Measurements from ENCODE around the gene CHST3.

The CHST3 gene

DNA sequence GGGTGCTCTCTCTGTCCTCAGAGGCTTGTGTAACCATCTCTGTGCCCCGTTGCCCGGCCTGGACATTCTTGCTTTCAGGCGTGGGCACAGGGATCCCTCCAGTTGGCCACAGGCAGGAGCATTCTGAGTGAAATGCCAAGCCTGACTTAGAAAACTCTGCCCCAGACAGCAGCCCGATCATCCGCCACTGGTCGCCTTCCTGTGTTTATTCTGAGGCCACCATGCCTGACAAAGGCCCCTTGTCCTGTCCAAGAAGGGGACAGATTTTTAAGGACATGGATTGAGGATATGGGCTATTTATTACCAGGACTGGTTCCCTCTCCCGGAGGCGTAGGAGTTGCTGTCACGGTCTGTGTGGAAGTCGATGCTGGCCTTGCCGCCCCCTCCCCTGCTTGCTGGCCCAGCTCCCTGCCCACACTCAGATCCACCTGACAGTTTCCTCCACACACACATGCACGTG lies 69.9 kb downstream of the CHST3 start:
- DNase-seq: no peak

DNA sequence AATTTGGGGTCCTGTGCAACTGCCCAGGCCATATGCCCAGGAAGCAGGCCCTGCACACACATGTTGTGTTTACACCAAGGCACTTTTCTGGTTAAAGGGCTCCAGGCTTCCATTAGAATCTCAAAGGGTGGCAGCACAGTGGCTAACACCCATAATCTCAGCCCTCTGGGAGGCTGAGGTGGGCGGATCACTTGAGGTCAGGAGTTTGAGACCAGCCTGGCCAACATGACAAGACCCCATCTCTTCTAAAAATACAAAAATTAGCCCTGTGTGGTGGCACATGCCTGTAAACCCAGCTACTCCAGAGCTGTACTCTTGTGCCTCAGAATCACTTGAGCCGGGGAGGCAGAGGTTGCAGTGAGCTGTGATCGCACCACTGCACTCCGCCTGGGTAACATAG lies 70.6 kb downstream of the CHST3 start:
- DNase-seq: no peak

DNA sequence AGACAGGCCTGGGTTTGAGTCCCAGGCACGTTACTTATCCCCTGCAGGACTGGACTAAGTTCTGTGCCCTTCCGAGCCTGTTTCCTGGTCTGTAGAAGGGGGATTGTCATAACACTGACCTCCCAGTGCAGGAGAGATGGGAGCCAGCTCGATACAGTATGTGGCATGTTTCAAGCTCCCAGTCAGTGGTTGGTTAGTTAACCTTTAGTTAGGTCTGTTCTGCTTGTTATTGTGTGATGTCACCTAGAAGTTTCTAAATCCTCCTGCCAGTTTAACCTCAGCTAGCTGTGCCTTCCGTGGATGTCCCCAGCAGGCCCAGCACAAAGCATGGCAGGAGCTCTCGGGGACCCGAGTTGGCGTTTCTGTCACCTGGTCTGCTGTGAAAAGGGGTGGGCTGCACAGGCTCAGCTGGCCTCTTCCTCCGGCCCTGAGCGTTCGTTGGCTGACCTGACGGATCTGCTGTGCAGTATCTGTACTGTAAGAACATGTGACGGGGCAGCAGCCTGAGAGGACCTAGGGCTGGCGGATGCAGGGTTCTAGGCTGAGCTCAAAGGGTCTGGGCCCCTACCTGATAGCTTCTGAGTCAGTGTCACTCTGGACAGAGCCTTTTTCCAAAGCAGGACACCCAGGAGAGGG lies 71.2 kb downstream of the CHST3 start:
- no peak for DNase-seq

DNA sequence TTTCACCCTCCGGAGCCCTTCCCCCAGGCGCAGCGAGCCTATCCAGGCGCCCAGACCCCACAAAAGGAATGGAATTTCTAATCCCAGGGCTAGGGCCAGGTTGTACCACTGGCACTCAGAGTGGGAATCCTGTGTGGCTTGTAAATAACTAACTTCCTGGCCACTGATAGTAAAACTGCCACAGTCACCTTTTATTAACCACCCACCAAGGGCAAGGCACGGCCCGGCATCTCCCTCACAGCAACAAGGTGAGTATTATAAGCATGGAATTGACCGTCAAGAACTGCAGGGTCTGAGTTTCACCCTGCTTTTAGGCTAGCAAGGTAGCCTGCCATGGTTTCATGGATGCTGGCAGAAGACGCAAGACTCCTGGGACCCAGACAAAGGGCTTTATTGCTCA lies 73.1 kb downstream of the CHST3 start:
- DNase-seq: no peak

DNA sequence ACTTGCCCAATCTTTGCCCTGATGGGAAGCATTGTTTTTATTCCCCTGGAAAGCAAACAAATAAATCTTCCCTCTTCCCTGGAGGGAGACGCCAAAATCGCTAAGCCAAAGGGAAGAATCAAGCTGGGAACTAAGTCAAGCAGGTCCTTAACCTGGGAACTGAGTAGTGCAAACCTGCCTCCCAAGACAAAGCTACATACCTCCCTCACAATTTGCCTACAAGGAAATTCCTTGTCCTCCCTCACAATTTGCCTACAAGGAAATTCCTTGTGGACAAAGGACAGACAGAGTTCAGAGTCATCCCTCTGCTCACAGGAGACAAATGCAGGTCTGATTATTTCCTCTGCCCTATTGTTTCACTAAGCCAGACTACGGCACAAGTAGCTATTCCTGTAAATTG lies 73.6 kb downstream of the CHST3 start:
- DNase-seq: no peak

DNA sequence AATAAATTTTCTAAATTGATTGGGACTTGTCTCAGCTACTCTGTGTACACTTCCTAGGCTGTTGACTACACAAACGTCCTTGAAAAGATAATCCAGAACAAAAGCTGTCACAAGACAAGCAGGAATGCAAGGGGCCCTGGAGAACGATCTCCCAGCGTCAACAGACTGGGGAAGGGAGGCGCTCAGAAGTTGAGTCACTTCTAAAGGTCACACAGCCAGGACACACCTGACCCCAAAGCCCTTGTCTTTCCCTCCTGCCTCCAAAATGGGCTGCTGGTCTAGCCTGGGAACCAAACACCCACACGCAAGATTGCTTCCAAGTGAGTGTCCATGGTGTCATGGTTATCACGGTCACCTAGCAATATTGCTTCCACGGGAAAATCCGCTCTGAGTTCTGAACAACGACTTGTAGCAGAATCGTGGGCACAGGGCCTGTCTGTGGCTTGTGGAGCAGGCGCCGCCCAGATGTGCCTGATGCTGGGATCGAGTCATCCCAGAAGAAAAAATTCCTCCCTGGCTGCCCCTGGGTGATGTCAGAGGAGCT lies 74.3 kb downstream of the CHST3 start:
- no peak for DNase-seq

DNA sequence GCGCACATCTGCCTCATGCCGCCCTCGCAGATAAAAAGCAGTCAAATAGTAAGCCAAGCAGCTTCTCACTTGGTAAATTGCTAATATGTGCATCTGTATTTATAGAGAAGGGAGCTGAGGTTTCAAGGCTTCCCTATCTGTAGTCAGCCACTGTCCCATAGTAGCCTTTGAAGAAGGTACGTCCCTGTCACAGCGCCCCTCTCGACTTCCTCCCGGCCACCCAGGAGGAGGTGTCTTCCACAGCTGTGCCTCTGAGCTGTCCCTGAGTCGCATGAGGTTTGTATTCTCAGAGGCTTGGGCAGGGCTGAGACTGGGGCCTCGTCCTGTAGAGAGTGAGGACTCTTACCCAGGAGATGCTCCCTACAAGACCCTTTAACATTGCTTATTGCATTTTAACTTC lies 75.2 kb downstream of the CHST3 start:
- DNase-seq: no peak

DNA sequence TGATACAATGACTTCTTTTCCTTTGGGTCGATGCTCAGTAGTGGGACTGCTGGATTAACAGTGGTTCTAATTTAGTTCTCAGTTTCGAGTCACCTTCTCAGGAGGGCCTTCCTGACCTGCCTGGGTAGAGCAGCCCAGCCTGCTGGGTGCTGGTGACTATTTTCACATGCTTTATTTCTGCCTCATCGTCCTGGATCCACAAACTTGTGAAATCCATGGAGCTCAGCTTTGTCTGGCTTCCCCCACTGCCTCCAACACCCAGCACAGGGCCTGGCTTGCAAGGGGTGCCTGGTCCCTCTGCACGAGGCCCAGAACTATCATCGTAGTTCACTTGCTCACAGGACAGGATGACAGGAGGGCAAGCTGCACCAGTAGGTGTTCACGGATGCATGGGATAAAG lies 77.3 kb downstream of the CHST3 start:
- no peak for DNase-seq

DNA sequence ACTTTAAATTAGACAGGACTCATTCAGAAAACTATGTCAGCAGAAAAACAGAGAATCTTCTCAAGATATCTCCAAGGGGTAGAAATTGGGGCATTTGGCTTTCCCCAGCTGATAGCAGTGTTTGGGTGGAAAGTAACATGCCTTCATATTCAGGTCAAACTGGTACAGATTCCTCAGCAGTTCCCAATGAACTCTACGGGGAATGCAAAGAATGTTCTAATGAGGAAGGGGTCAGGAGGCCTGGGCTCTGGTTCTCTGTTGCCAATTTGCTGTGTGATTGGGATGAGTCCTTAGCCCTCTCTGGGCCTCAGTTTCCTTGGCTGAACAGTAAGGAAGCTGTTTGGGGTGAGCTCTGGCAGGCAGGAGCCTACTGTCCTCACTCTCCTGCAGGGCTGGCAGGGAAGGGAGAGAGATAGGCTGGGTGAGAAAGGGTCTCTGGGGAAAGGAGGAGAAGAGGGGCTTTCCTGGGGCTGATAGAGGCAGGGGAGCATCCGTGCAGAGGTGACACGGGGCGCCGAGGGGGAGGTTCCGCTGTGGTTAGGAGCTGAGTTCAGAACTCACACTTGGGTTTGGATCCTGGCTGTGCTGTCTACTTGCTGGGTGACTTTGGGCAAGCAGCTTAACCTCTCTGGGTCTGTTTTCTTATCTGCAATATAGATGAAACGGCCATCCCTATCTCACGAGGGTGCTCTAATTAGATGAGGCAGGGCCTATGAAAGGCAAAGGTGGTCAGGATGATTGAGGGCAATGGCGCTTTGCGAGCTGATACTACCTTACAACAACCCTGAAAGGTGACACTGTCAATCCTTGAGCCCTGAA lies 79.0 kb downstream of the CHST3 start:
- no peak for DNase-seq

DNA sequence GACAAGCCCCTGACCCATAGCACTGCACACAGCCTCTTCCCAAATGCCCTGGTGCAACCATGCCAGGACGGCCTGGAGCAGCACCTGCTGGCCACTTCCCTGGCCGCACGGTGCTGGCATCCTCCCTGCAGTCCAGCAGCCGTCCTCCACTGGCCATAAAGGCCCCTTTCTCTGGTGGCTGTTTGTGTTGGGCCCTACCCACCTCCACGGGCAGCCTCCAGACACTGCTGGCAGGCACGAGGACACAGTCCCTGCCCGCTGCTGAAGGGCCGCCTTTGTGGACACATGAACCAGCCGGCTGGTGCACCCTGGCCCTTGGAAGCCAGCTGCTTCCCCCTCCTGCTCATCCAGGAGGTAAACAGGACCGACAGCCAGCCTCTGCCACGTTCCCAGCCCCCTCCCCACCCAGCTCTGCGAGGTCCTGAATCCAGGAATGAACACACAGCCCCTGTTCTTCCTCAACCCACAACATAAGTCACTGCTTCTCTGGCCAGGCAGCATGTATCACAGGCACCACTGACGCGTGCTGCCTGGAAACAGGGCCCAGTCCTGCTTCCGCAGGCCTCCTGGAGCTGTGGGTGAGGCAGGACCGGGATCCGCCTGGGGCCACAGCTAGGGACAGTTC lies 80.3 kb downstream of the CHST3 start:
- no peak for DNase-seq

DNA sequence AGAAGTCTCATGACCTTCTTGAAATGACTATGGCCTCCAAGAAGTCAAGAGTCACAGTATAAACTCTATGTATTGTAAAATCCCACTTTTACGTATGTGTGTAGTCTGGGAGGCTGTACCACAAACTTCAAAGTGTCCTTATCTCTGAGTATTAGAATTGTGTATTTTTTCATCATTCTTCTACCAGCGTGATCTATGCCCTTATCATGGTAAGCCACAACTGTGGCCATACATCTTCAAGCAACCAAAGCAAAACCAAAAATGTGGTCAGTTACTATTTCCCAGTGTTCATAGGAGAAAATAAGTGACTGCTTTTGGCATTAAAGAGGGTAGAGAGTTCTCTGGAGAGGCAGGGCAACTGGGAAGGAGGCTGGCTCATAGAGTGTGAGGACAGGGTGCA lies 81.4 kb downstream of the CHST3 start:
- no peak for DNase-seq

DNA sequence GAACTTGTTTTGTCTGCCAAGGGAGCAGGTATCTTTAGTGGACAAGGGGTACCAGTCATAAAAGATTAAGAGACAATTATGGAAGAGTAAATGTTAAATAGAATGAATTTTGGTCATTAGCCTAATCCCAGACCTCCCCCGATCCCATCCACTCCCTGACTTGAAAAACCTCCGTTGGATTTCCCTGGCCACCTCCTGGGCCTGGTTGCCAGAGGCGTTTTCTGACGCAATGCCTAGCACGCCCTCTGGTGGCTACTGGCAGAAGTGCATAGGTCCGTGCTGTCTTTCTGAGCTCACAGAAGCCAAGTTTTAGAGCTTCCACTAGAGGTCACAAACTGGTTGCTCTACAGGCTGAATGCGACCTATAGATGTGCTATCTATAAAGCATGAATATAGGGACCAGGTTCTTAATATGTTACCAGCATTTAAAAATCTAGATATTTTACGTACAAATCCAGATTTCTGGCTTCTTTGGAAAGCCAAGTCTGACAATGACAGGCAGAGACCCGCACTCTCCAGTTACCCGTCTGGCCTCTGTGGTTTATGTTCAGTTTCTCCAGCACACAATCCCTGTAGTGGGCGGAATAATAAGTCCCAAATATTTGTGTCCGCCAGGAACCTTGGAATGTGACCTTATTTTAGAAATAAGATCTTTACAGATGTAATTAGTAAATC lies 84.4 kb downstream of the CHST3 start:
- peak; percentile 85 for DNase-seq

DNA sequence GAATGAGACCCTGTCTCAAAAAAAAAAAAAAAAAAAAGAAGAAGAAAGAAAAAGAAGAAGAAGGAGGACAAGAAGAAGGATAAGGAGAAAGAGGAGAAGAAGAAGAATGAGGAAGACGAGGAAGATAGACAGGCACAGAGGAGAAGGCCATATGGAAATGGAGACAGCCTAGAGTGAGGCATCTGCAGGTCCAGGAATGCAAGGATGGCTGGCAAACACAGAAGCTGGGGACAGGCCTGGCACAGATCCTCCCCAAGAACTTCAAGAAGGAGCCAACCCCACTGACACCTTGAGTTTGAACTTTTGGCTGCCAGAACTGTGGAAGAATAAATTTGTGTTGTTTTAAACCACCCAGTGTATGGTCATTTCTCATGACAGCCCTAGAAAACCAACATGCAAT lies 85.3 kb downstream of the CHST3 start:
- no peak for DNase-seq

DNA sequence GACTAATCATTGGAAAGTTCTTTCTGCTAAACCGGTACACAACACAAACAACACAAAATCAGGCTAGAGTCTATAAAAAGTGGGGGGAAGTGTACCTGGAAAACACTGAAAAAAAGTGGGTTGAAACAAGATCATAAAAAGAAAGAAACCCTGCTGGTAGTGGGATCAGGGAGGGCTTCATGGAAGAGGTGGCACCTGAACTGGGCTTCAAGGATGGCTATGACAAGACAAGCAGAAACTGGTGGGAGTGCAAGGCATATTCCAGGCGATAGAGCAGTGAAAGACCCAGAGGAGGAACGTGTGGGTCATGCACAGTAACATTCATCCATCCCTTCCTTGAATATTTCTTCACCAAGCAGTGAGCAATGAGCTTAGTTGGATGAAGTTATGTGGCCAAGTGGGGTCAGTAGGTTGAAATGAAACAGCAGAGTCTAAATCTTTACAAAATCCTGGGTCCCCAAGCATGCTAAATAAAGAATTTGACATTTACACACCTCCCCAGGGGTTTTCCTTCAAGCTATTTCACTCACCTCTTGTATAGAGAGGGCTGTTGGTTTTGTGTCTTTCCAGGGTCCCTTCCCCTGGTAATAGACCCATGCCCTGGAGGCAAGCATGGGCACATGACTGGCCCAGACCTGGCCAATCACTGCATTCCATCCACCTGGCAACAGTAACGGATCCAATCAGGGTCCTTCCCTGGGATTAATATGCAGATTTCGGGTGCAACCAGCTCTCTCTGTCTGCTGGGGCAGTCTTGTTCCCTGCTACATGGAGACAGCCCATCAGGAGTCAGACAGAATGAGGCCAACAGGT lies 86.0 kb downstream of the CHST3 start:
- no peak for DNase-seq

DNA sequence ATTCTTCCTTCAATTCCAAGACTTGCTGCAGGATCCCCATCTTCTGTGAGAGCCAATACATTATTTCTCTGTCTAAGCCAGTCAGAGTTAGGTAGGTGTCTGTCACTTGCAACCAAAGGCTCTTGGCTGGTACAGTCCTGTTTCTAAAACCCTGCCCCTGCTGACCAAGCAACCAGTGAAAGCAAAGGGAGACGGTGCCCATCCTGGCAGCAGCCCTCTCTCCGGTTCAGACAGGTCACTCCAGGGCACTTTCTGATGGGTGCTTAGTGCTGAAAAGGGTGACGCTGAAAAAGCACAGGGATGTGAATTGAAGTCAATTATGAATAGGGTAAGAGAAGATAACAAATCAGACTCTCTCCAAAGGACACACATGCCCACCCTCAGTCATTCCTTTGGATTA lies 86.7 kb downstream of the CHST3 start:
- no peak for DNase-seq

DNA sequence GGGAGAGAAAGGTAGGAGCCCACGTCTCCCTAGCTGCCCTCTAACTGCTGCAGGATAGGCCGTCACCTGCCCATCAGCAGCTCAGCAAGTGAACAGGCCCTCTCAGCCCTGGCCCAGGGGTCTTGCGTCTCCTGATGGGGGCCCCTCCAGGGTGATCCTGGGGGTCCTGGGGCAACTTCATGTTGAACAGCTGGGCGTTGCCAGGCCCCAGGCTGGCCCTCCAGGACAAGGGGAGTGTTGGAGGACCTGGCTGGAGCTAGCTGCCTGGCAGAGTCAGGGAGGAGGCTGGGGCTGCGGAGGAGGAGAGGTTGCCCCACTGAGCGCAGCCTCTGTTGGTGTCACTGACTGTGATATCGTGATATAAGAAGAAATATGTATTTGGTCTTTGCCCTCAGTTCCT lies 89.5 kb downstream of the CHST3 start:
- no peak for DNase-seq

DNA sequence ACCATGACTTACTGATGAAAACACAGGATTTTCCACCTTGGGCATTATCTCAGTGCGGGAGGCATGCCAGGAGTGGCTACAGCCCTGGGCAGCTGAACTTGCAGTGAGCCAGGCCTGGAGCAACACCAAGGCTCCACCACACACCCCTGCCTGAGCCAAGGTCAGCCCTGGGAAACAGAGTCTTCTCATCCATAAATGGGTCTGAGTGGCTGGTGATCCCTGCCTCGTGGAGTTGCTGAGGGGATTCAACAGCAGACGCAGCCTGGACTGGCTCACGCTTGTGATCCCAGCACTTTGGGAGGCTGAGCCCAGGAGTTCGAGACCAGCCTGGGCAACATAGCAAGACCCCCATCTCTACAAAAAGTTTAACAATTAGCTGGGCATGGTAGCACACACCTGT lies 91.9 kb downstream of the CHST3 start:
- no peak for DNase-seq

DNA sequence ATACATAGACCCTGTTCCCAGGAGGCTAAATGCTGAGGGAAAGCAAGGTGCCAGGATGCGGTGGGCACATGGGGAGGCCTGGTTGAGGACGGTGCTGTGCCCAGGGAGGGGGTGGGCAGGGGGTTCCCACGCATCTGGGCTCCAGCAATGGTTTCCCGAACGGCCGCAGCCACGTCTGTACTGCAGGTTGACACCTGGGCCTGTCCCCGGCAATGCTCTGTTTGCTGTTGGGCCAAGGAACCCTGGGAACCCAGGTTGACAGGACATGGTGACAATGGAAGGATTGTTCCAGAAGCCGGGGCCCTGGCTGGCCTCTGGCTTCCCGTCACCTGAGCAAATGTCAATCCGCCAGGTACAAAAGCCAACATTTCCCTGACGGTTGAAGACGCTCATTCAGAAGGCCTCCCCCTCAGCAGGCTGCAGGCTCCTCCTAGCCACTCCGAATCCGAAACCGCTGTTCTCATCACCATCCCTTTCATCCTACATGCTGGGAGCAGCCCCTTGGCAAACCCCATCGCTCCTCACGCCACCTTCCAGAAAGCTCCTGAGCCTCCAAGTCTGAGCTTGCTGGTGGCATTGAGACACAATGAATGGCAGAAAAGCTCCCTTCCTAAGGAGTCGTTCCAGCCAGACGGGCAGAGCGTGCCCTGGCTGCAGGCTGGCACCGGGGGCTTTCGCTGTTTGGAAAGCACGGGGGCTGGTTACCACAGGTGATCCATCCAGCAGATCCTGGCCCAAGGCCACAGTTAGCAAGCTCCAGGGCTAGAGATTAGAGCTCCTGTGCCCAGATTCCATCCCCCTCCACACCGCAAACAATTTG lies 92.9 kb downstream of the CHST3 start:
- DNase-seq: no peak

DNA sequence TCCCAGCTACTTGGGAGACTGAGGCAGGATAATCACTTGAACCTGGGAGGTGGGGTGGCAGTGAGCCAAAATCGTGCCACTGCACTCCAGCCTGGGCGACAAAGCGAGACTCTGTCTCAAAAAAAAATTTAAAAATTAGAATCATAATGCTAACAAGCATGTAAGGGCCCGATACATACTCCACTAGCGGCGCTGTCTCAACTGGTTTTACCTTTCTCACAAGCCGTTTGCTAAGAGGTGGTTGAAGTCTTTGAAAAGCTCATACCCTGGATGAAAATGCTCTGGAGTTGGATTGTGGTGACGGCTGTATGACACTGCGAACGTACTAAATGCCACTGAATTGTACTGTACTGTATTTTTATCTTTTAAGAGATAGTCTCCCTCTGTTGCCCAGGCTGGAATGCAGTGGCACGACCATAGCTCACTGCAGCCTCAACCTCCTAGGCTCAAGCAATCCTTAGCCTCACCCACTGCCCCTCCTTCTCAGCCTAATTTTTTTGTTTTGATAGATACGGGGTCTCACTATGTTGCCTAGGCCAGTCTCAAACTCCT lies 94.2 kb downstream of the CHST3 start:
- no peak for DNase-seq

DNA sequence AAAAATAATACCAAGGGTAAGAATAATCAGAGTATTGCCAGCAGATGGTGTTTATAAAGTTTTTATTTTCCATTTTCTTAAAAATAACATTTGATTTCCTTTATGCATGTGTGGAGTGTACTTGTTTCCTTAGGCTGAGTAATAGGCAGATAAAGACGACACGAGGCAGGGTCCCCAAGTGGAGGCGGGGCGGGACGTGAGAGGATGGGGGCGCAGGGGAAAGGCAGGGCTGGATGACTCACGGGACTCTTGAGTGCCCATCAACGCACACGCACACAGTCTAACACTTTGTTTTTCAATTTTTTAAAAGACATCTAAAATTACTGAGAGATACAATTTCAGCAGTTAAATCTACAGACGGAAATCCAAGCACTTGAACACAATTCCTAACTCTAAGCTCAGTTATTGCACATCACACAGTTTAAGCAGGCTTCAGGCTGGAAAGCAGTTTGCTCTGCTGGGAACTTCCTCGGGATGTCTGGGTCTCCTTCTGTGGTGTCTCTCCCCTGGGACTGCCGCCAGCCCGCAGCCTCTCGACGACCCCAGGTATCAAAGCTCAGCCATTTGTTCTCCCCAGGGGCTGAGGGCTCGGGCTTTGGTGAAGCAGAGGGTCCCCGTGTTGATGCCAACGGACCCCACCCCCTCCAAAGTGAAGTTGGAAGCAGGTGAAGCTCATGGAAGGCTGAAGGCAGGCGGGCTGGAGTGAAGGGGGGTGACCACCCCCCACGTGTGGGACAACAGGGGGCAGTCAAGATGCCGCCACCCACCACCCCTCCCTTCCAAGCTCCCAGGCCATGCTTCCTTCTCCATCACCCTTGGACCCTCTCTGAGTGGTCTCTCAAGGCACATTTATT lies 95.0 kb downstream of the CHST3 start:
- no peak for DNase-seq

Measured in RPMI8226 (cell line).